SK-N-SH (cell line): ENCODE results near the gene LAMA4. TPM values are rescaled to one million over a fixed set of nuclear protein-coding genes. Genes with fewer than 3 reads are reported as not detected.
A peak's percentile ranks its signal among the peaks of the same experiment; 100 is the strongest.

ENCODE experiments used
- CTCF ChIA-PET: fragments of 300-600, 350-600 bp; formaldehyde crosslinking; extraction: SDS; loops from one replicate; lab custom pipeline; 2021; lab: Yijun Ruan, JAX
- POLR2A ChIA-PET: fragments of 350-600 bp; sonication (Branson Sonifier 250); formaldehyde crosslinking; extraction: SDS; loops from one replicate; lab custom pipeline; 2020; ENCODE audit warnings: antibody characterized with exemption, inconsistent platforms; lab: Yijun Ruan, JAX
- DNase-seq: peaks from one replicate; pipeline ENCODE4 v3.0.0; 2012
- H2AFZ ChIP-seq: fragments of 200-600 bp; sonication (generic); 2 replicates; pipeline ENCODE4 v1.8.1; 2016; ENCODE audit warnings: antibody characterized with exemption, mild to moderate bottlenecking, low read depth
- H3F3A ChIP-seq: fragments of 200-600 bp; sonication (generic); replicated peaks from 2 replicates; pipeline ENCODE3; 2016; ENCODE audit warnings: antibody characterized with exemption, mild to moderate bottlenecking; ENCODE audit not compliant: insufficient read depth
- H3K27ac ChIP-seq, 2 experiments: fragments of 200-500 bp in 1 of 2; fragments of 200-600 bp in 1 of 2; sonication (Bioruptor generic) in 1 of 2; sonication (generic), shearing (Covaris generic) in 1 of 2; 2 replicates each; pipeline versions ENCODE4 v1.5.1 to v1.6.1; 2014 to 2016; ENCODE audit warnings: low read depth in 2 of 2, inconsistent platforms in 1 of 2, low read length in 1 of 2, mild to moderate bottlenecking in 1 of 2, mixed read lengths in 1 of 2
- H3K27me3 ChIP-seq: fragments of 200-600 bp; sonication (generic), shearing (Covaris generic); 2 replicates; pipeline ENCODE4 v1.6.1; 2016; ENCODE audit warnings: mixed run types; ENCODE audit not compliant: insufficient read depth
- H3K36me3 ChIP-seq, 2 experiments: fragments of 200-500 bp in 1 of 2; fragments of 200-600 bp in 1 of 2; sonication (Bioruptor generic) in 1 of 2; sonication (generic) in 1 of 2; replicated peaks in 1 of 2; 2 replicates each; pipeline versions ENCODE3 to v1.5.1; 2014 to 2016; ENCODE audit warnings: low read length in 1 of 2, mild to moderate bottlenecking in 1 of 2; ENCODE audit not compliant: insufficient read depth in 2 of 2, control insufficient read depth in 1 of 2
- H3K4me1 ChIP-seq, 2 experiments: fragments of 200-500 bp in 1 of 2; fragments of 200-600 bp in 1 of 2; sonication (Bioruptor generic) in 1 of 2; sonication (generic), shearing (Covaris generic) in 1 of 2; 2 replicates each; pipeline versions ENCODE4 v1.5.1 to v1.6.1; 2014 to 2016; ENCODE audit warnings: low read depth in 1 of 2, low read length in 1 of 2, mixed run types in 1 of 2; ENCODE audit not compliant: insufficient read depth in 2 of 2, control insufficient read depth in 1 of 2
- H3K4me2 ChIP-seq: fragments of 200-600 bp; sonication (generic), shearing (Covaris generic); 2 replicates; pipeline ENCODE4 v1.6.1; 2017; ENCODE audit warnings: mixed run types
- H3K4me3 ChIP-seq, 2 experiments: fragments of 200-500 bp in 1 of 2; fragments of 200-600 bp in 1 of 2; sonication (Bioruptor generic) in 1 of 2; sonication (generic), shearing (Covaris generic) in 1 of 2; 2 replicates each; pipeline versions ENCODE4 v1.5.1 to v1.8.1; 2014 to 2016; ENCODE audit warnings: low read depth in 2 of 2, inconsistent platforms in 1 of 2, low read length in 1 of 2, mild to moderate bottlenecking in 1 of 2, mixed read lengths in 1 of 2, moderate library complexity in 1 of 2
- H3K79me2 ChIP-seq: fragments of 200-600 bp; sonication (generic); 2 replicates; pipeline ENCODE4 v1.8.1; 2017; ENCODE audit warnings: mild to moderate bottlenecking; ENCODE audit not compliant: insufficient read depth
- H3K9ac ChIP-seq: fragments of 200-600 bp; sonication (generic); 2 replicates; pipeline ENCODE4 v1.6.1; 2017; ENCODE audit warnings: mixed run types
- H3K9me2 ChIP-seq: fragments of 200-600 bp; sonication (generic); 2 replicates; pipeline ENCODE4 v1.6.1; 2017; ENCODE audit warnings: mixed run types
- H3K9me3 ChIP-seq: fragments of 200-600 bp; sonication (generic); 2 replicates; pipeline ENCODE4 v1.6.1; 2017; ENCODE audit warnings: mixed run types, mild to moderate bottlenecking, moderate library complexity
- H4K20me1 ChIP-seq: fragments of 200-600 bp; sonication (generic); 2 replicates; pipeline ENCODE4 v1.6.1; 2017; ENCODE audit warnings: mild to moderate bottlenecking, mixed run types; ENCODE audit not compliant: insufficient read depth
- EP300 ChIP-seq, 2 experiments: IDR thresholded peaks; 2 replicates each; pipeline versions ENCODE4 v1.4.0 to v1.6.1; 2012; ENCODE audit warnings: borderline replicate concordance in 1 of 2, low read depth in 1 of 2, low read length in 1 of 2
- EZH2phosphoT487 ChIP-seq: fragments of 200-600 bp; sonication (generic); IDR thresholded peaks from 2 replicates; pipeline ENCODE4 v1.6.1; 2017; ENCODE audit warnings: low read depth, mixed run types, mild to moderate bottlenecking, antibody characterized with exemption, moderate library complexity, borderline replicate concordance
- FOSL2 ChIP-seq: IDR thresholded peaks from 2 replicates; pipeline ENCODE4 v1.4.0; 2012; ENCODE audit warnings: low read depth, mild to moderate bottlenecking, moderate library complexity, borderline replicate concordance
- FOXM1 ChIP-seq: IDR thresholded peaks from 2 replicates; pipeline ENCODE4 v1.4.0; 2012; ENCODE audit warnings: low read depth, mild to moderate bottlenecking
- GABPA ChIP-seq: IDR thresholded peaks from 2 replicates; pipeline ENCODE4 v1.4.0; 2012; ENCODE audit warnings: low read depth, mild to moderate bottlenecking
- JUND ChIP-seq: IDR thresholded peaks from 2 replicates; pipeline ENCODE4 v1.4.0; 2012
- MXI1 ChIP-seq: IDR thresholded peaks from 2 replicates; pipeline ENCODE4 v1.6.1; 2012; ENCODE audit warnings: mild to moderate bottlenecking, low read depth, low read length, improper control_type of control experiment
- PBX3 ChIP-seq: IDR thresholded peaks from 2 replicates; pipeline ENCODE4; 2012
- POLR2AphosphoS5 ChIP-seq: IDR thresholded peaks from 2 replicates; pipeline ENCODE4 v1.6.1; 2012; ENCODE audit warnings: low read depth, low read length
- RCOR1 ChIP-seq: fragments of 150-350 bp; IDR thresholded peaks from 2 replicates; pipeline ENCODE4 v1.6.1; 2017; ENCODE audit warnings: antibody characterized with exemption, low read length
- RXRA ChIP-seq: IDR thresholded peaks from 2 replicates; pipeline ENCODE4 v1.4.0; 2012; ENCODE audit warnings: low read depth, mild to moderate bottlenecking, borderline replicate concordance
- SIN3A ChIP-seq: IDR thresholded peaks from 2 replicates; pipeline ENCODE4 v1.6.1; 2012; ENCODE audit warnings: low read depth, mild to moderate bottlenecking, low read length, moderate library complexity, borderline replicate concordance
- SMC3 ChIP-seq: IDR thresholded peaks from 2 replicates; pipeline ENCODE4 v1.6.1; 2012; ENCODE audit warnings: low read depth, low read length, improper control_type of control experiment
- TCF12 ChIP-seq: IDR thresholded peaks from 2 replicates; pipeline ENCODE4 v1.4.0; 2012
- USF1 ChIP-seq: IDR thresholded peaks from 2 replicates; pipeline ENCODE4 v1.4.0; 2012; ENCODE audit warnings: low read depth, borderline replicate concordance
- WGBS: methylation state at CpG from one replicate; pipeline ENCODE4 v1.1.6; 2017; ENCODE audit warnings: low lambda C conversion rate; 5-methylcytosine and 5-hydroxymethylcytosine counted together
- polyA plus RNA-seq, 3 experiments: library from polyadenylated mRNA; depleted of rRNA; stranded (reverse); fragments of >200 nt; gene quantifications; 2 replicates each; pipeline ENCODE4 v1.2.3, GENCODE V29; 2012

LAMA4 gene
- polyA plus RNA-seq, 1 of the 3 experiments (the other 2 are of a cell fraction): 9.4 TPM

GRCh38 chr6:112232845-112233256 is 21.5 kb downstream of the LAMA4 start (continued):
- no peak for TF ChIP-seq FOSL2
- TF ChIP-seq SMC3: no peak
- TF ChIP-seq MXI1: peak; percentile 41; the same call in 1 of the 2 replicates

GRCh38 chr6:112231594-112232060 is 22.7 kb downstream of the LAMA4 start:
- ChIA-PET POLR2A (no interaction called here), CTCF (interaction anchor here (1.1 to 3.7 kb wide), 5 partner anchors 9 to 51 kb away, joined by 3 to 13 read pairs (median 3); no protein-coding TSS in a partner anchor)
- Histone ChIP-seq H3K36me3 (no peaks in the 10 kb centered on the region), H3K9me3 (no peaks in the 10 kb centered on the region), H4K20me1 (no peaks in the 10 kb centered on the region), H3F3A (peaks cover 18% of the 10 kb centered on the region), H3K79me2 (no peaks in the 10 kb centered on the region), H3K9ac (no peak overlapping the region), H2AFZ (peak overlapping the region; percentile 49; the same call in 1 of the 2 replicates), H3K4me3 (no peak overlapping the region), H3K27me3 (no peaks in the 10 kb centered on the region), H3K4me2 (0 out of 2 replicates have a peak overlapping the region, but pooled peaks have one; percentile 4), H3K27ac (peak overlapping the region; percentile 92 to 97), H3K9me2 (no peaks in the 10 kb centered on the region), H3K4me1 (peaks cover 29 to 42% of the 10 kb centered on the region in 2 experiments)
- TF ChIP-seq PBX3: peak; percentile 65
- TF ChIP-seq TCF12: peak; percentile 72
- peak; percentile 50; the same call in 1 of the 2 replicates for TF ChIP-seq RCOR1
- no peak for TF ChIP-seq SIN3A
- 17% methylated on average over 2 of the region's 2 CpGs for WGBS
- DNase-seq: no peak

- CTCF ChIA-PET: interaction anchor here (1.2 kb wide), 1 partner anchor 15 kb away, joined by 3 read pairs; no protein-coding TSS in a partner anchor
- H3K4me1 ChIP-seq: peaks cover 29 to 42% of the 10 kb centered on the region in 2 experiments
- DNase-seq: no peak
- no peak overlapping the region for H3K9ac ChIP-seq
- H3K36me3 ChIP-seq: no peaks in the 10 kb centered on the region
- H3K27me3 ChIP-seq: no peaks in the 10 kb centered on the region
- no peaks in the 10 kb centered on the region for H3K9me3 ChIP-seq
- POLR2A ChIA-PET: no interaction called here
- H3K79me2 ChIP-seq: no peaks in the 10 kb centered on the region
- H3K27ac ChIP-seq: peak overlapping the region; percentile 92 to 97; a peak in 3 of 4 replicates
- H4K20me1 ChIP-seq: no peaks in the 10 kb centered on the region
- H3K4me3 ChIP-seq: no peak overlapping the region
- no peak for TF ChIP-seq JUND
- TF ChIP-seq RXRA: no peak
- TF ChIP-seq GABPA: no peak
- TF ChIP-seq EZH2phosphoT487: no peak
- no peak for TF ChIP-seq PBX3
- TF ChIP-seq POLR2AphosphoS5: no peak
- TF ChIP-seq FOXM1: no peak
- TF ChIP-seq USF1: no peak
- no peak for TF ChIP-seq EP300 (IDR thresholded peaks at IDR 0.05; ENCODE audit: borderline replicate concordance in 1 of 2, low read depth in 1 of 2, low read length in 1 of 2)
- TF ChIP-seq RCOR1: no peak
- H3K9me2 ChIP-seq: no peaks in the 10 kb centered on the region
- 76% methylated on average over 1 of the region's 1 CpG for WGBS
- H3K4me2 ChIP-seq: no peak overlapping the region
- no peak overlapping the region for H2AFZ ChIP-seq
- peaks cover 18% of the 10 kb centered on the region for H3F3A ChIP-seq
Measured at GRCh38 chr6:112231164-112231563, 23.2 kb downstream of the LAMA4 start.
